ENCODE results near the gene PRKAG2. TPM values are rescaled to one million over a fixed set of nuclear protein-coding genes. Genes with fewer than 3 reads are reported as not detected.
"Not testable (repeated sequence)": the region's sequence is repeated elsewhere in the genome, so short reads cannot be mapped to it uniquely, and the experiment has no call there.

PRKAG2 gene
- 24.2 and 41.2 TPM in 2 replicates for total RNA-seq (2014; rRNA removed; shearing (Covaris generic); ENCODE audit: low replicate concordance)

DNA sequence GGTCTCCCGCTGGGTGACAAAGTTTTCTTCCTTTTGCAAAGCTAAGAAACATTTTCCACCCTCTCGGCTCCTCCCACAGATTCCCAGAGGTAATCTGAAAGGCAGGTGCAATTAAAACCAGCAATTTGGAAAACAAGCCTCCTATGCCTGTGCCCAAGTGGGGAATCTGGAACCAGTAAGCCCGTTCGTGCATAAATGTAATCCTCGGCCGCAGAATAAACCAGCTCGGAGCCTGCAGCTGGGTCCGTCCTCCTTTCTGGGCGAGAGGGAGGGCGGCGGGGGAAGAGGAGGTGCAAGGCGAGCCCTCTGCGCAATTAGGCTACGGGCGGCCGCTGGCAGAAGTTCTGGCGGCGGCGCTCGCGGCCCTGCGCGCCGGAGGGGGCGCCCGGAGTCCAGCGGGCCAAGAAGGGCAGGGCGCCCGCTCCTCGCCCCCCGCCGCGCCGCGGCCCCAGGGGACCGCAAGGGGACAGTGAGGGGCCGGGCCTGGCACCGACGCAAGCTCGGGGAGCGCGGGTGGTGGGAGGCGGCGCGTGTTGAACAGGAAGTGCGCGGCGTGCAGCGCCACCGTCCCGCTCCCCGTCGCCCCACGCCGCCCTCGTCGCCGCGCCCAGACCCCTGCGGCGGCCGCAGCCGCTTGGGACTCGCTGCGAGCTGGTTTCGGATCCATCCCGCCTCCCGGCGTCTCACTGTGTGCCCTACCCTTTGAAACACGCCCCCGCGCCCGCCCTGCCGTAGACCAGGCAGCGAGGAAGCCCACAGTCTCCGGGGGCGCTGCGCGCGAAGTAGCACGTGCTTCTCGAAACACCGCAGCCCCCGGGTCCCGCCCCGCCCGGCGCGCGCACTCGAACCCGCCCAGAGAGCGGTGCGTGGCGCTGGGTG, at the start of gene PRKAG2:
Gene PRKAG2, minus strand, starts transcription at position 217 of the 879 bp plus-strand sequence. CDS start 495 bp downstream, outside the sequence.
- in situ Hi-C loops (cut with HindIII; ENCODE audit: low pct_unique_long_range_greater_than_20kb, low sequenced_read_pairs) = no loop called here

DNA sequence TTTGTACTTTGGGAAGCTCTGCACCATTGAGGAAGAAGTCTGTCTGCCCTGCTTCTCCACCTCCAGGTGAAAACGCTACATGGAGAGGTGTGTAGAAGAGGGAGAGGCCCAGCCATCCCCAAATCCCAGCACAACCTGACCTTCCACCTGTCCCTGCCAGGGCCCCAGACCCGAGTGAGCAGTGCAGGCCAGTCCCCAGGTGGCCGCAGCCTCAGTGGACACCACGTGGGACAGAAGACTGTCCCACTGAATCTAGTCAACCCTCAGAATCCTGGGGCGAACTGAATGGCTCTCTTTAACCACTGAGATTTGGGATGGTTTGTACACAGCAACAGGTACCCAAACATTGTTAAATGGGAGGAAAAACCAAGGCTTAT, 49.4 kb upstream of the PRKAG2 start:
- DNase-seq (ENCODE audit: low read depth) = no peak
- in situ Hi-C loops (cut with HindIII; ENCODE audit: low pct_unique_long_range_greater_than_20kb, low sequenced_read_pairs) = no loop called here

More for the DNA sequence above, at the start of gene PRKAG2:
- peak; percentile 60 for DNase-seq (ENCODE audit: low read depth)

DNA sequence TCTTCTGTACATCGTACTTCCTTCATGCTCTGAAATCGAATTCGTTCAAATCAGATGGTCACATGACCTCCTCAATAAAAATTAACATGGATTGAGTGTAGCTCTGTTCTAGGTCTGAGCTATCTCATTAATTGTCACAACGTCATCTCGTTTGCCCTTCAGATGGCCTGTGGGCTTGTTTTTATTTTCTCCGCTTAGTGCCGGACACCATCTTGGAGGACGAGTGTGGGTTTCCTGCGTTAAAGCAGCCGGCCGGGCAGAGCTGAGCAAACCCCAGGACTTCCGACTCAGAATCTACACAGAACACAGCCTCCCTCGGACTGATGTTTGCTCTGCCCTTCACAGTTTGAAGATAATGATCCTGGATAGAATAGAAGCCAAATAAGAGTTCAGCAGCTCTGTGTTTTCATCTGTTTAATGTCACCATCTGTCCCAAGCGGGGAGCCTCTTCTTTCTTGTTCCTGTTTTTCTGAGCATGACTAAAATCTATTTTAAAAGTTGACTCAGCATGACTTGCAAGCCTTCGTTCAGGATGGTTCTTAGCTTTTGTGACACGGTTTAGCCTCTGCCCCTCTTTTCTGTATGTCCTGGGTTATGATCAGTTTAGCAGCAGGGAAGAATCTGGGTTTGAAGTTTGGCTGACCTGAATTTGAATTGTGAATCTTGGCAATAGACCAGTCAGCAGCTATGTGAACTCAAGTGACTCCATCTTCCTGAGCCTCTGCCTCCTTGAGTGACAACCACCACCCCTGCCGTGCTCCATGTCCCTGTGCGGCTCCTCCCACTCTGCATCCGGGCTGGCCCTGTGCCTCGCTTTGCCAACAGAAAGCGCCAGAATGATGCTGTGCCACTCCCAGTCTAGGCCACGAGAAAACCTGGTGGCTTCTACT, 48.8 kb upstream of the PRKAG2 start:
- no peak for DNase-seq (ENCODE audit: low read depth)
- in situ Hi-C loops (cut with HindIII; ENCODE audit: low pct_unique_long_range_greater_than_20kb, low sequenced_read_pairs) = no loop called here

DNA sequence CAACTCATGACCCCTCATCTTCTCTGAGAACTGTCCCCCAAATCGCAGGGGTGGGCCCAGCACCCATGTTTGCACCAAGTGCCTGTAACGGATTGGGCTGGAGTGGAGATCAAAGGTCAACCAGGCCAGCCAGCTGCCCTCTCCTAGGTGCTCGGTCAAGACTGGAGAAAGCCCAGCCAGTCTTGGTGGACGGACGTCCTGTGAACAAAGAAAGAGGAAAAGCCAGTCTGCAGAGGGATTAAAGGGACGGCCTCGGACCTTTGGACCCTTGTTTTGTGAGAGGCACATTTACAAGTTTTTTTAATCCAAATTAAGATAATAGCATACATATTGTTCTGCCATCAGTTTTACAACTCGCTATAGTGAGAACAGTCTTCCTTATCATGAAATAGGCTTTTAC, 47.6 kb upstream of the PRKAG2 start:
- in situ Hi-C loops (cut with HindIII; ENCODE audit: low pct_unique_long_range_greater_than_20kb, low sequenced_read_pairs) = no loop called here
- DNase-seq (ENCODE audit: low read depth) = no peak

DNA sequence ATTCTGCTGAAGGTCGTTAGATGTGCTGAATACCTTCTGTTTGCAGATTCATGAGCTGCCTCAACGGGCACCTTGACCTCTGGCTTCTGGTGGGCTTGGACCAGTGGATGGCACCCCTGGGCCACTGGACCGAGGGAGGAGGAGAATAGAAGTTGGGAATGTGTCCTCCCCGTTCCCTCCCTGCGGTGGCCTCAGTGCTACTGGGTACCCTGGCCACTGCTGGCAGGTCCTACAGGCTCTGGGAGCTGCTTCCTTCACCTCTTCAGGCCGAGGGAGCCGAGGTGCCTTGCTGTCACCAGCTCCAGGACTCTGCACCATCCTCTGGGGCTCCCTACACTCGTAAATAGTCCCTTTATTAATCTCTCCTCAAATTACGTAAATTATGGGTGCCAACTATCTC, 47.1 kb upstream of the PRKAG2 start:
- no peak for DNase-seq (ENCODE audit: low read depth)
- in situ Hi-C loops (cut with HindIII; ENCODE audit: low pct_unique_long_range_greater_than_20kb, low sequenced_read_pairs) = no loop called here

DNA sequence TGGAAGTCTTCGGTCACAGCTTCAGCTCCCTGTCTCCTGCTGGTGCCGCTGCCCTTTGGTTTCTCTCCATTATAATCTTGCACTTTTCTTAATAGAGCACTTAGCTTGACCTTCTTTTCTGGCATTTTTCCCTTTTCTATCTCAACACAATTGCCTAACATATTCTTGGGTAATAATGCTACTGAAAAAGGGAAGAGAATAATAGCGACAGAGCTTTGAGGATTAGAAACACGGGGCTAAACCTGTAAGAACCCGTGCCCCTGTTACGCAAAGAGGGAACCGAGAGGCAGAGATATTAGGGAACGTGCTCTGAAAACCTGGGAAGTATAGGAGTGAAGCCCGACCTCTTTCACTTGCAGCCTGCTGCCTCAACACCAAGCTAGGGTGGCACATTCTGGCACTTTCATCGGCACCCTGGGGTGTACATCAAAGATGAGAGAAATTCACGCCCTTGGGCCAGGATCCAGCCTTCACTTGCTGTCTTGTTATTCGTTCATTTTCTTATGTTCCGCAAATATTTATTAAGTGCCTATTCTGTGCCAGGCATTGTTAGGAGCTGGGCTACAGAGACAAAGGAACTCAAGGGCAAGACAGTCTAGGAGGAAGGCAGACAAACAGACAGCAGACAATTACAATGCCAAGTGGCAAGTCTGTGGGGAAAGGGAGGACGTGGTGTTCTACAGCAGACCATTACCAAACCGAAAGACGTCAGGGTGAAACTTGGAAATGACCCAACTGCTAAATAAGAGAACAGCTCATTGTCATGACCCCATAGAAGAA, 46.4 kb upstream of the PRKAG2 start:
- no peak for DNase-seq (ENCODE audit: low read depth)
- in situ Hi-C loops (cut with HindIII; ENCODE audit: low pct_unique_long_range_greater_than_20kb, low sequenced_read_pairs) = no loop called here

DNA sequence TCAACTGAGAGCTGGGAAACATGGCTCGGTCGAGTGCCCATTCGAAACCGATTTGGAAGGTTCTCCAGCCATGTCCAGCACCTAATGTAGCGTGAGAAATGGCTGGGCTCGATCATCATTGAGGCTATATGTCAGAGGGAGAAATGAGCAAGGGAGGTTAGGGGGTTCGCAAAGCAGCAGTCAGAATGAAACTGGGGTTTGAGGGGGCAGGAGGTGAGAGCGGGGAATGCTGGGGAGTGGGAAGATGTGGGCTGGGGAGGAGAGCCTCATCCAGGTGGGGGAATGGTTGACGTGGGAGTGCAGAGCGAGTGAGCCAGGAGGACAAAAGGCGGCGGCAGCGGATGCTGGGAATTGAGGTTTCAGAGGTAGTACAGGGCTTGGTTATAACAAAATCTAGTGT, 44.5 kb upstream of the PRKAG2 start:
- no peak for DNase-seq (ENCODE audit: low read depth)
- in situ Hi-C loops (cut with HindIII; ENCODE audit: low pct_unique_long_range_greater_than_20kb, low sequenced_read_pairs) = no loop called here

DNA sequence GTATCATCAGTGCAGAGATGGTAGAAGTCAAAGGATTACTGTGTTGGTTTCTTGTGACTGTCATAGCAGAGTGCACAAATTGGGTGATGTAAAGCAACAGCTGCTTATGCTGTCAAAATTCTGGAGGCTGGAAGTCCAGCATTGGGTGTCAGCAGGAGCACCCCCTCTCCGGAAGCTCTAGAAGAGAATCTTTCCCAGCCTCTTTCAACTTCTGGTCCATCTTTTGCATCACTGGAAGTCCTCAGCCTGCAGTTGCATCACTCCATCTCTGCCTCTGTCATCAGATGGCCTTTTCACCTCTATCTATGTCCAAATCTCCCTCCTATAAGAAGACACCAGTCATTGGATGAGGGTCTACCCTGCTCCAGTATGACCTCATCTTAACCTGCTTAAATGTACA, 43.6 kb upstream of the PRKAG2 start:
- DNase-seq (ENCODE audit: low read depth) = no peak
- in situ Hi-C loops (cut with HindIII; ENCODE audit: low pct_unique_long_range_greater_than_20kb, low sequenced_read_pairs) = no loop called here

DNA sequence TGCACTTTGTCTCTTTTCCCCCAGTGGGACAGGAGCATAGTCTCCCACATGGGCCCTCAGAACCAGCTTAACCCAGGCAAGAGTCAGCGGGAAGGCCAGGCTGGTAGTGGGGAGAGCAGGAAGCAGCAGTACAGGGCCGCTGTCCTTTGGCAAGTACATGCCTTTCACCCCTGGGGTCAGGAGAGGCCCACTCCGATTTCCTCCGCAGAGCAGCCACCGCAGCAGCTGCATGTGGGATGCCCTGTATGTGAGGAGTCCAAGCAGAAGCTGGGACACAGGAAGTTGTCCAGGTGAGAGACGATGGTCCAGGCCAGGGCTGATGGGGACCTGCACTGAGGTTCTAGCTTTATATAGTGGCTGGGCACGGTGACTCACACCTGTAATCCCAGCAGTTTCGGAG, 42.7 kb upstream of the PRKAG2 start:
- in situ Hi-C loops (cut with HindIII; ENCODE audit: low pct_unique_long_range_greater_than_20kb, low sequenced_read_pairs) = no loop called here
- DNase-seq (ENCODE audit: low read depth) = no peak

DNA sequence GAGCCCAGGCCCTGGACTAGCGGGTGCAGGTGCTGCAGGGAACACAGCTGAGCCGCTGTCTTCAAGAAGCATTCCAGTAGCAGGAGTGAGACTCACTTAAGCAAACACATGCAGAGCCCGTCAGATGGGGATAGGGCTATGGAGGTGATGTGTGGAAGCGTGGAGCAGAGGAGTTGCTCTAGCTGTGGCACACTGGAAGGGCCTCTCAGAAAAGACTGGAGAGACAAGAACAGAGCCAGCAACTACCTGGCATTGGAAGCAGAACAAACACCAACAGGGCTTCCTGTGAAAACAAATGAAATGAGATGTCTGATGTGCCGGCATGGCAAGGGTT, 41.6 kb upstream of the PRKAG2 start:
- in situ Hi-C loops (cut with HindIII; ENCODE audit: low pct_unique_long_range_greater_than_20kb, low sequenced_read_pairs) = no loop called here
- DNase-seq (ENCODE audit: low read depth) = no peak

DNA sequence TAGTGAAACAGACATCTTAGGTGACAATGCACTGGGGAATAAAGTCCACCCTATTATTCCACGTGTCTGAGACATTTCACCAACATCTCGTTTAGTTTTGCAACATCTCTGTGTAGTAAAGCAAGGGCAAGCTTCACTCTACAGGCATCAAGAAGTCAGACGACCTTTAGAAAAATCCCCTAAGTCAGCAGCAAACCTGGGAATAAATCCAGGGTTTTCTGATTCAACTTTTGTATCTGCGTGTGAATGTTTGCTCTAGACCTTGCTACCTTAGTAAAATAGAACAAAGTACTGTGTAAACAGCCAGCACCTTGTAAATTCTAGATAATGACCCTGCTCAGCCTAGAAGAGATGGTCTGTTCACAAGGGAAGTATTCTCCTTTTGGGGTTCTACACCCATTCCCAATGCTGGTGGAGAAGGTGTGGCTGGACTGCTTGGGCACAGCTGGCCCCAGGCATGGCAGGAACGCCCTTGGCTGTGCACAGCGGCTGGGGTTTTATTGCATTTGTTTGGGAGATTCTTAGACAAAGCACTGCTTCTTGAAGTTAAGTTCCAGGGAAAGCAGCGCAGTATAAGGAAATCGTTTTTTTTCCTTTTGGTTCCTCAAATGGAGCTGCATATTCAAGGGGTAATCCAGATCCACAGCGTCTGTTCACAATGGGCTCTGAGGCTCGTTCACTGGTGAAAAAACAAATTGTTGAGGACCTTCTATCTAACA, 41.0 kb upstream of the PRKAG2 start:
- in situ Hi-C loops (cut with HindIII; ENCODE audit: low pct_unique_long_range_greater_than_20kb, low sequenced_read_pairs) = no loop called here
- no peak for DNase-seq (ENCODE audit: low read depth)

DNA sequence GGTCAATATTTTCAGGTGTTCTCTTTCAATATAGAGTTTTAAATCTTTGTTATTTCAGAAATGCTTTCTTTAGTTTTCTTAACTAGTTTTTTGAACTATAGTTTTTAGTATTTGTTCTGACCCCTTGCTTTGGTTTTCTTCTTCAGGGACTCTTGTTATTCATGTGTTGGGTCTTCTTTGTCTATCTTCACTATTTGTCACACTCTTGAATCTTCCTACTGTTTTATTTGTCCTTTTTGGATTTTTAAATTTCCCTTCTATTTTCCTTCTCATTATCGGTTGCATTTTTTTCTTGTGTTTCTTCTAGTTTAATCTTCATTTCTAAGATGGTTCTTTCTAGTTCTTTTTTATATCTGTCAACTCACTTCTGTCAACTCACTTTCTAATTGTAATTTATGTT, 37.1 kb upstream of the PRKAG2 start:
- no peak for DNase-seq (ENCODE audit: low read depth)
- in situ Hi-C loops (cut with HindIII; ENCODE audit: low pct_unique_long_range_greater_than_20kb, low sequenced_read_pairs) = no loop called here

DNA sequence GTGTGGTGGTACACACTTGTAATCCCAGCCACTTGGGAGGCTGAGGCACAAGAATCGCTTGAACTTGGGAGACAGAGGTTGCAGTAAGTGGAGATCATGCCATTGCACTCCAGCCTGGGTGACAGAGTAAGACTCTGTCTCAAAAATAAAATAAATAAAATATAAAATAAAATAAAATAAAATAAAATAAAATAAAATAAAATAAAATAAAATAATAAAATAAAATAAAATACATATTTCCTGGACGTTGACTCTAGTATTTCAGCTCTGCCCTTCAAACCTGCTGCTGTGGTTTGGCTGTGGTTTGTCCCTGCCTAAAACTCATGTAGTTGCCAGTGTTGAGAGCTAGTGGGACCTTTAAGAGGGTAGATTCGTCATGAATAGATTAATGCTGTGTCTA, 33.7 kb upstream of the PRKAG2 start:
- DNase-seq (ENCODE audit: low read depth); in situ Hi-C loops (cut with HindIII; ENCODE audit: low pct_unique_long_range_greater_than_20kb, low sequenced_read_pairs): not testable (repeated sequence)

DNA sequence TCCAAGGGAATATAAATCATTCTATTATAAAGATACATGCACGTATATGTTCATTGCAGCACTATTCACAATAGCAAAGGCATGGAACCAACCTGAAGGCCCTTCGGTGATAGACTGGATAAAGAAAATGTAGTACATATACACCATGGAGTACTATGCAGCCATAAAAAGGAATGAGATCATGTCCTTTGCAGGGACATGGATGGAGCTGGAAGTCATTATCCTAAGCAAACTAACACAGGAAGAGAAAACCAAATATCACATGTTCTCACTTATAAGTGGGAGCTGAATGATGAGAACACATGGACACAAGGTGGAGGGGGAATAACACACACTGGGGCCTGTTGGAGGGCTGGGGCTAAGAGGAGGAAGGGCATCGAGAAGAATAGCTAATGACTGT, 30.2 kb upstream of the PRKAG2 start:
- in situ Hi-C loops (cut with HindIII; ENCODE audit: low pct_unique_long_range_greater_than_20kb, low sequenced_read_pairs); DNase-seq (ENCODE audit: low read depth): not testable (repeated sequence)

DNA sequence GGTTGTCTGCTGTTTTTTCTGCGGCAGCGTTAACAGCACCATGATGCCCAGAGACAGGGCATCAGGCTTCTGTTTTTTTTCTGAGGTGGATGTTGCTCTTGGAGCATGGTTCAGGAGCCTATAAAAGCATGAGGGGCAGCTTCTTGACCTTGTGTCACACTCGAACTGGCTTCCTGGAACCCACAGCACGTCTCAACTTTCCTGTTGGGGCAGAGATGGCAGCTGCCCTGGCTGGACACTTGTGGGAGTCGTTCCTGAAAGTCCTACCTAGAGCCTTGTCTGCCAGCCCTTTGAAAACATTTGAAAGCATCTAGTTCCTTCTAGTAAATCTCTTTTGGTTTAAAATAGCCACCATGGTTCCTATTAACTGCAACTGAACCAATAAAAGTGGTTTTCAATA, 28.9 kb upstream of the PRKAG2 start:
- in situ Hi-C loops (cut with HindIII; ENCODE audit: low pct_unique_long_range_greater_than_20kb, low sequenced_read_pairs) = no loop called here

DNA sequence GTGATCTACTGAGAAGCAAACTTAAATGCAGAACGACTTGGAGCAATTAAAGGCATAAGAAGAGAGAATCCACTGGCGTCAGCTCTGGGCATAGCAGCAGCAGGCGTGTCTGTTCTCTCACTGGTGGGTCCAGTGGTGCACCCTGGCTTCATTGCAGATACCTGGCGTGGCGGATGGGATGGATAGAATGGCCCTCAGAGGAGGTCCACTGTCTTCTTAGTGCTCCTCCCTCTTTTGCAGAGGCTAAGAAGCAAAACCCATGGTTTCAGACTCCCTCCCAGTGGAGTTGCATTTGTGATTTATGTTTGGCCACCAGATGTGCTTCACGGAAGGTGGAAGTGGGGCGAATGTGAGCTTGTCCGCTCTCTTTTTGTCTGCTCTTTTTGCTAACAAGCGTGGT, 28.4 kb upstream of the PRKAG2 start:
- in situ Hi-C loops (cut with HindIII; ENCODE audit: low pct_unique_long_range_greater_than_20kb, low sequenced_read_pairs) = no loop called here
- no peak for DNase-seq (ENCODE audit: low read depth)

More for the DNA sequence above, 28.9 kb upstream of the PRKAG2 start:
- DNase-seq (ENCODE audit: low read depth) = no peak

DNA sequence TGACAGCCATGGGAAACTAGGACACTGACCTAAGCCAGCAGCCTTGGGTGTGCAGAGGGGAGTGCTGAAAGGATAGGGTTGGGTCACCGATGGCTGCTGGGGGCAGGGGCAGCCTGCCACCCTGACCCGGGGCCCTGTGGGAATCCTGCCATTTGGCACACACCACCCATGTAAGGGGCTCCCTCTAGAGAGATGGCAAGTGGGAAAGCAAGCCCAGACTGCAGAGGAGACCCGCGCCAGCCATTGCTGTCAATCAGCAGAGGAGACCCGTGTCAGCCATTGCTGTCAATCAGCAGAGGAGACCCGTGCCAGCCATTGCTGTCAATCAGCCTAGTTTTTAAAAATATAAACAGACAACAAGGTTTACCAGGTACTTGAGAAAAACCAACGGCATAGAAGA, 27.4 kb upstream of the PRKAG2 start:
- DNase-seq (ENCODE audit: low read depth) = no peak
- in situ Hi-C loops (cut with HindIII; ENCODE audit: low pct_unique_long_range_greater_than_20kb, low sequenced_read_pairs) = no loop called here

All from Caki2 (cell line).